DOHH2 (cell line): ENCODE results near the gene RSBN1L.

Source experiments
- H3F3A ChIP-seq: fragments of 200-600 bp; sonication (generic), shearing (Covaris generic); 2 replicates; pipeline ENCODE4 v1.6.0; 2016; ENCODE audit warnings: antibody characterized with exemption, mild to moderate bottlenecking; ENCODE audit not compliant: control insufficient read depth, insufficient read depth
- H3K27ac ChIP-seq: fragments of 200-600 bp; sonication (generic); 2 replicates; pipeline ENCODE4 v1.5.1; 2014; ENCODE audit warnings: low read depth, mild to moderate bottlenecking, low read length, moderate library complexity
- H3K27me3 ChIP-seq: fragments of 200-600 bp; sonication (generic); 2 replicates; pipeline ENCODE4 v1.6.1; 2014; ENCODE audit warnings: mild to moderate bottlenecking, low read length, mixed read lengths; ENCODE audit not compliant: control insufficient read depth
- H3K36me3 ChIP-seq: fragments of 200-600 bp; sonication (generic); 2 replicates; pipeline ENCODE4 v1.6.1; 2014; ENCODE audit warnings: mild to moderate bottlenecking, low read length, moderate library complexity, mixed read lengths; ENCODE audit not compliant: control insufficient read depth
- H3K4me1 ChIP-seq: fragments of 200-600 bp; sonication (generic); 2 replicates; pipeline ENCODE4 v1.6.1; 2014; ENCODE audit warnings: mild to moderate bottlenecking, low read length, mixed read lengths; ENCODE audit not compliant: control insufficient read depth
- H3K4me2 ChIP-seq: fragments of 200-600 bp; sonication (generic); 2 replicates; pipeline ENCODE4 v1.6.0; 2014; ENCODE audit warnings: mild to moderate bottlenecking, low read length, moderate library complexity
- H3K4me3 ChIP-seq: fragments of 200-600 bp; sonication (generic); 2 replicates; pipeline ENCODE4 v1.5.1; 2014; ENCODE audit warnings: mild to moderate bottlenecking, low read length, mixed read lengths
- H3K79me2 ChIP-seq: fragments of 200-600 bp; sonication (generic); 2 replicates; pipeline ENCODE4 v1.6.1; 2014; ENCODE audit warnings: mild to moderate bottlenecking, low read length, mixed read lengths; ENCODE audit not compliant: control insufficient read depth
- H3K9me2 ChIP-seq: fragments of 200-600 bp; sonication (generic); replicated peaks from 2 replicates; pipeline ENCODE4 v1.6.1; 2014; ENCODE audit warnings: mild to moderate bottlenecking, low read length, mixed read lengths; ENCODE audit not compliant: control insufficient read depth
- H3K9me3 ChIP-seq: fragments of 200-600 bp; sonication (generic); 2 replicates; pipeline ENCODE4 v1.6.1; 2014; ENCODE audit warnings: antibody characterized with exemption, low read length, mixed read lengths; ENCODE audit not compliant: control insufficient read depth, insufficient read depth
- H4K20me1 ChIP-seq: fragments of 200-600 bp; sonication (generic); 2 replicates; pipeline ENCODE4 v1.6.0; 2014; ENCODE audit warnings: low read depth, mild to moderate bottlenecking, antibody characterized with exemption, low read length, moderate library complexity; ENCODE audit not compliant: control insufficient read depth, insufficient read depth
- EZH2phosphoT487 ChIP-seq: fragments of 200-600 bp; sonication (generic); IDR thresholded peaks from 2 replicates; pipeline ENCODE4 v1.6.1; 2017; ENCODE audit warnings: borderline replicate concordance, mild to moderate bottlenecking, antibody characterized with exemption, low read length, moderate library complexity, mixed read lengths
- TF ChIP-seq, protein P1 (sequence below): fragments of 200-600 bp; sonication (generic); IDR thresholded peaks from one replicate; pipeline ENCODE4 v1.5.1; 2014; ENCODE audit warnings: antibody characterized with exemption, mild to moderate bottlenecking, low read depth, low read length; ENCODE audit not compliant: poor library complexity, severe bottlenecking

RSBN1L gene

GRCh38 chr7:77655836-77656455 lies 40.3 kb upstream of the RSBN1L start:
- H3K27ac ChIP-seq: no peak overlapping the region
- no peak overlapping the region for H3K4me3 ChIP-seq
- H3K9me3 ChIP-seq: no peaks in the 10 kb centered on the region
- no peaks in the 10 kb centered on the region for H3K4me1 ChIP-seq
- H3F3A ChIP-seq: 0 out of 2 replicates have a peak, but pooled peaks cover 3% of the 10 kb centered on the region
- H3K4me2 ChIP-seq: no peak overlapping the region
- H3K27me3 ChIP-seq: no peaks in the 10 kb centered on the region
- no peaks in the 10 kb centered on the region for H3K79me2 ChIP-seq
- no peaks in the 10 kb centered on the region for H4K20me1 ChIP-seq
- no peaks in the 10 kb centered on the region for H3K9me2 ChIP-seq
- no peaks in the 10 kb centered on the region for H3K36me3 ChIP-seq
- no peak for TF ChIP-seq EZH2phosphoT487
- TF ChIP-seq, protein P1, sequence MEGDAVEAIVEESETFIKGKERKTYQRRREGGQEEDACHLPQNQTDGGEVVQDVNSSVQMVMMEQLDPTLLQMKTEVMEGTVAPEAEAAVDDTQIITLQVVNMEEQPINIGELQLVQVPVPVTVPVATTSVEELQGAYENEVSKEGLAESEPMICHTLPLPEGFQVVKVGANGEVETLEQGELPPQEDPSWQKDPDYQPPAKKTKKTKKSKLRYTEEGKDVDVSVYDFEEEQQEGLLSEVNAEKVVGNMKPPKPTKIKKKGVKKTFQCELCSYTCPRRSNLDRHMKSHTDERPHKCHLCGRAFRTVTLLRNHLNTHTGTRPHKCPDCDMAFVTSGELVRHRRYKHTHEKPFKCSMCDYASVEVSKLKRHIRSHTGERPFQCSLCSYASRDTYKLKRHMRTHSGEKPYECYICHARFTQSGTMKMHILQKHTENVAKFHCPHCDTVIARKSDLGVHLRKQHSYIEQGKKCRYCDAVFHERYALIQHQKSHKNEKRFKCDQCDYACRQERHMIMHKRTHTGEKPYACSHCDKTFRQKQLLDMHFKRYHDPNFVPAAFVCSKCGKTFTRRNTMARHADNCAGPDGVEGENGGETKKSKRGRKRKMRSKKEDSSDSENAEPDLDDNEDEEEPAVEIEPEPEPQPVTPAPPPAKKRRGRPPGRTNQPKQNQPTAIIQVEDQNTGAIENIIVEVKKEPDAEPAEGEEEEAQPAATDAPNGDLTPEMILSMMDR: no peak

DNA sequence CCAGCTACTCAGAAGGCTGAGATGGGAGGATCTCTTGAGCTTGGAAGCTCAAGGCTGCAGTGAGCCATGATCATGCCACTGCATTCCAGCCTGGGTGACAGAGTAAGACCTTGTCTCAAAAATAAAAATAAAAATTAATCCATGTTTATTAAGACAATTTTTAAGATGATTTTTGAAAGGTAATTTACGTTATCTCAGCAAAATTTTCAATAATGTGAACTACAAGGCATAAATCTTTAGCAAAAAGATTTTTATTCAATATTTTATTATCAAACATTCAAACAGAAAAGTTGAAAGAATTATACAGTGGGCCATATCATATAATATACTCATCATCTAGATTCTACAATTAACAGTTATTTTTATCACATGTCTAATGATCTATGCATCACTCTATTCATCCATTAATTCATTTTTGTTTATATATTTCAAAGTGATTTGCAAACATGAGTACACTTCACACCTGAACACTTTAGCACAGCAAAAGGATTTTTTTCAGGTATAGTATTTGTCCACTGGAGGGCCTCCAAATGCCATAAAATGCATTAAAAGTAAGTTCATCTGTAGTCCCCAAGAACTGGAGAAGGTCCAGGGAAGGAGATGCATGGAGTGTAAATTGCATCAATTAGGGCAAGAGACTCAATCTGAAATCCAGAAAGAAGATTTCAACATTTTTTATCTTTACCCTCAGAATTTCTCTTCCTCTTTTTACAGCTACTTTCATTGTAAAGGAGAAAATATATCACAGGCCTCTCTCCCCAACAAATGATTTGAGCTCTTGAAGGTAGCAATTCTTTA lies 38.6 kb upstream of the RSBN1L start:
- Histone ChIP-seq H3K4me2 (no peak overlapping the region), H3K36me3 (no peaks in the 10 kb centered on the region)

GRCh38 chr7:77658928-77659327 lies 37.3 kb upstream of the RSBN1L start:
- Histone ChIP-seq H4K20me1 (no peaks in the 10 kb centered on the region), H3K79me2 (no peaks in the 10 kb centered on the region), H3K27ac (no peak overlapping the region), H3K27me3 (no peaks in the 10 kb centered on the region), H3K4me1 (no peaks in the 10 kb centered on the region), H3K36me3 (no peaks in the 10 kb centered on the region), H3K9me3 (no peaks in the 10 kb centered on the region), H3K9me2 (no peaks in the 10 kb centered on the region), H3K4me3 (no peak overlapping the region), H3F3A (no peaks in the 10 kb centered on the region), H3K4me2 (no peak overlapping the region)
- TF ChIP-seq, protein P1: no peak
- no peak for TF ChIP-seq EZH2phosphoT487

More for the DNA sequence above, 38.6 kb upstream of the RSBN1L start:
- Histone ChIP-seq H4K20me1 (no peaks in the 10 kb centered on the region), H3K4me3 (no peak overlapping the region), H3K4me1 (no peaks in the 10 kb centered on the region), H3K27me3 (no peaks in the 10 kb centered on the region), H3K9me3 (no peaks in the 10 kb centered on the region), H3F3A (no peaks in the 10 kb centered on the region), H3K79me2 (no peaks in the 10 kb centered on the region), H3K27ac (no peak overlapping the region), H3K9me2 (no peaks in the 10 kb centered on the region)
- TF ChIP-seq, protein P1: peak; percentile 82
- no peak for TF ChIP-seq EZH2phosphoT487
